Thymus (tissue), 11 donors: Measurements from ENCODE around the gene RIBC1. TPM values are rescaled to one million over a fixed set of nuclear protein-coding genes. Genes with fewer than 3 reads are reported as not detected.
A peak's percentile ranks its signal among the peaks of the same experiment; 100 is the strongest.

Experiments
- DNase-seq, 9 donors: peaks; one replicate each; pipeline ENCODE4 v3.0.0-alpha.2; 2013; ENCODE audit warnings: low spot score in 9 of 9, low read depth in 6 of 9, missing footprints in 1 of 9
- H3K27ac ChIP-seq, 2 donors: one replicate each; pipeline ENCODE4 v1.5.1; 2013; ENCODE audit warnings: control low read depth in 1 of 2, low read depth in 1 of 2, low read length in 1 of 2, mild to moderate bottlenecking in 1 of 2, moderate library complexity in 1 of 2
- H3K27me3 ChIP-seq, 2 donors: one replicate each; pipeline ENCODE4 v1.5.1; 2013; ENCODE audit warnings: low read length in 1 of 2; ENCODE audit not compliant: control insufficient read depth in 2 of 2, insufficient read depth in 1 of 2
- H3K36me3 ChIP-seq, 2 donors: one replicate each; pipeline ENCODE4 v1.5.1; 2013; ENCODE audit warnings: low read length in 1 of 2, mild to moderate bottlenecking in 1 of 2, moderate library complexity in 1 of 2; ENCODE audit not compliant: control insufficient read depth in 2 of 2, insufficient read depth in 2 of 2
- H3K4me1 ChIP-seq, 2 donors: one replicate each; pipeline ENCODE4 v1.5.1; 2013; ENCODE audit warnings: low read length in 2 of 2; ENCODE audit not compliant: control insufficient read depth in 2 of 2, insufficient read depth in 2 of 2
- H3K4me3 ChIP-seq, 2 donors: one replicate each; pipeline ENCODE4 v1.5.1; 2013; ENCODE audit warnings: low read length in 2 of 2, control low read depth in 1 of 2, mild to moderate bottlenecking in 1 of 2
- H3K9me3 ChIP-seq, 2 donors: one replicate each; pipeline ENCODE4 v1.5.1; 2013; ENCODE audit warnings: low read length in 1 of 2, mild to moderate bottlenecking in 1 of 2; ENCODE audit not compliant: control insufficient read depth in 2 of 2, insufficient read depth in 1 of 2
- WGBS: extraction: QIAGEN DNeasy Blood & Tissue Kit; methylation state at CpG from one replicate; pipeline ENCODE4 v1.1.7; 2013; 5-methylcytosine and 5-hydroxymethylcytosine counted together
- polyA plus RNA-seq: library from polyadenylated mRNA; stranded (reverse); fragments of 200-250 nt; gene quantifications from one replicate; pipeline ENCODE4 v1.2.3, GENCODE V29; 2013
- total RNA-seq: library from RNA; stranded (reverse); fragments of 120-200 nt; gene quantifications from one replicate; pipeline ENCODE4 v1.2.4, GENCODE V29; 2013
- donor health status: healthy.

RIBC1 gene
- total and polyA plus RNA-seq, 2 donors = 1.2 to 1.8 TPM

DNA sequence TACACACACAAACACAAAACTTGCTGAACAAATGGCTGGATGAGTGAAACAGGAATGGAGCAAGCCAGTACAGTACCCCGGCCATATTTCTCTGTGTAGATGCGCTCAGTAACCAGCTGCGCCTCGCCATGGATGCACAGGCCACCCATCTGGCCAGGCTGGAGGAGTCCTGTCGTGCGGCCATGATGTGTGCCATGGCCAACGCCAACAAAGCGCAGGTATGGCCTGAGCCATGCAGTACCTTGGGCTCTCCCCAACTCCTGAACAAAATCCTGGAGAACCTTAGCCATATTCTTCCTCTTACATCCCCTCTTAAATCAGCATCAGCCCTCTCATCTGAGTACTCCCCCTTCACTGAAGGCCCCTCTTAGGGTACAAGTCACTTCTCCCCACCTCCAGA, 7.1 kb downstream of the RIBC1 start:
- no peak for DNase-seq
- peaks cover 0 to 10% of the 10 kb centered on the region in 2 donors for H3K27me3 ChIP-seq
- H3K27ac ChIP-seq = no peak overlapping the region
- over 99% methylated on average over 8 of the region's 8 CpGs for WGBS
- no peaks in the 10 kb centered on the region for H3K9me3 ChIP-seq
- H3K4me1 ChIP-seq = peaks cover 0 to 8% of the 10 kb centered on the region in 2 donors
- no peak overlapping the region for H3K4me3 ChIP-seq
- H3K36me3 ChIP-seq = peaks cover 6 to 14% of the 10 kb centered on the region in 2 donors

DNA sequence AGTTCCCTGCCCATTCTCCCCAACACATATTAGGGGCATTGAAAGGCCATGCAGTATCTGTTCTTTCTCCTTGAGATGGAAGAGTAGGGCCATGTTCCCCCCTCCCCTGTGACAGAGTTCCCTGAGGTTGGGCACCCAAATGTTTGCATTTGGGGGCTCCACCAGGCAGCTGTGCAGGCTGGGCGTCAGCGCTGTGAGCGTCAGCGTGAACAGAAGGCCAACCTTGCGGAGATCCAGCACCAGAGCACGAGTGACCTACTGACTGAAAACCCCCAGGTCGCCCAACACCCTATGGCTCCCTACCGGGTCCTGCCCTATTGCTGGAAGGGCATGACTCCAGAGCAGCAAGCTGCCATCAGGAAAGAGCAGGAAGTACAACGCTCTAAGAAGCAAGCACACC, 7.6 kb downstream of the RIBC1 start:
- Histone ChIP-seq H3K4me3 (no peak overlapping the region), H3K9me3 (no peaks in the 10 kb centered on the region), H3K27ac (no peak overlapping the region), H3K4me1 (peaks cover 0 to 10% of the 10 kb centered on the region in 2 donors), H3K36me3 (peaks cover 6 to 14% of the 10 kb centered on the region in 2 donors), H3K27me3 (peaks cover 0 to 10% of the 10 kb centered on the region in 2 donors)
- no peak for DNase-seq
- WGBS = 96% methylated on average over 9 of the region's 9 CpGs

DNA sequence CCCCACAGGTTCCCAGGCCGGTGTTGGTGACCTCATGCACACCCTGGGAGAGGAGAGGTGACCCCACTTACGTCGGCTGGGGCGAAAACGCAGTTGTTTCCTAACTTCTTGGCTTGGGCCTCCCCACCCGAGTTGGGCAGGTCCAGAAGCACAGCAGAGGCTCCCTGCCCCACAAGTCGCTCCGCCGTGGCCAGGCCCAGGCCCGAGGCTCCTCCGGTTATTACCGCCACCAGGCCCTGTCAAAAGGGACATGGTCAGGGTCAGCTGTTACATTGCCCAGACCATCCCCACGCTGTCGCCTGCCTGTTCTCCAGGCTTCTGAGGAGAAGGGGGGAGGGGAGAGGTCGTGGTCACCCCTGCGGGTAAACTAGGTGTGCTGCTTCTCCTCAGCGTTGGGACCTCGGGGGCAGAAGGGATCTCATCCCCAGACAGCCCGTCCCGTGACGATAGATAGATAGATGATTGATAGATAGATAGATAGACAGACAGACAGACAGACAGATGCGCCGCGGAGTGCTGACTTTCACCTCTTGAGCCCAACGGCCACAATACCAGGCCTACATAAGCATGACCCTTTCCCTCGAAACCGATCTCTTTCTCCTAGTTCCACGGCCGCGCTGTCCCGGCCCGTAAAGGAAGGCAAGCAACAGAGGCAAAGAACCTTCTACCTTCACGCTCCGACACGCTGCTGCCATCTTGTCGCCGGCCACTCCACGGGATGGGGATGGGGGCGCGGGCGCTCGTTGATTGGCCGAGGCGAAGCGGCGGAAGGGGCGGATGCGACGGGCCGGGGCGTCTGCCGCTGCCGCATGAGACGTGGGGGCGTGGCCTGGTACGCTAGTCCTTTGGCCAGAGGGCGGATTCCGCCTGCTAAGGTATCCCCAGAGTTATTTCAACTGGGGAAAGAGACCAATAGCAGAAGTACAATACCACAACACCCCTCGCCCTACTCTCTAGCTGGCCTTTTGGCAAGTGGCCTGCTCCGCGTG, 11.3 kb downstream of the RIBC1 start, which contains the start of gene HSD17B10:
Gene HSD17B10, minus strand, starts transcription at position 720 of the 989 bp plus-strand sequence. Its CDS starts 25 bp downstream, at position 695.
- Histone ChIP-seq H3K27ac (peak within 1 kb of the TSS in 1 of 2 donors; percentile 8), H3K4me1 (peaks cover 0 to 10% of the 10 kb centered on the region in 2 donors), H3K36me3 (peaks cover 6 to 14% of the 10 kb centered on the region in 2 donors), H3K27me3 (peaks cover 0 to 32% of the 10 kb centered on the region in 2 donors), H3K4me3 (peak within 1 kb of the TSS; percentile 56 to 60), H3K9me3 (no peaks in the 10 kb centered on the region)
- DNase-seq = peak in 7 of 9 donors; percentile 42 to 81 (median 61)
- 14% methylated on average over 61 of the region's 61 CpGs for WGBS

DNA sequence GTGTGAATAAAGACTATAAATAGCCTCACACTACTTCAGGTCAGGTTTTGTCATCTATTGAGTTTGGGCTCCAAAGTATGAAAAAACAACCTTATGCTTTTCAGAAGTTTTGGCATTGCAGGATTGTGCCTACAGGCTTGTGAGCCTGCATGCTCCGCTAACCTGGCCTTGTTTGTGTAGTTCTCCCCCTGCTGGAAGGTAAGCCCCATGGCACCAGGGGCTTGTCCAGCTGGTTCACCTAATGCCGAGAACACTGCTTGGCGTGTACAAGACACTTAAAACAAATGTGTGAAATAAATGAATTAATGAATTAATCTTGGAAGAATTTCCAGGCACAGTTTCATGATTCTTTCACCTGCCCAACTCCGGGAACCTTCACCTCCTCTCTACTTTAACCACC, 13.3 kb downstream of the RIBC1 start:
- H3K4me1 ChIP-seq = peaks cover 0 to 15% of the 10 kb centered on the region in 2 donors
- no peaks in the 10 kb centered on the region for H3K9me3 ChIP-seq
- H3K27ac ChIP-seq = no peak overlapping the region
- WGBS = 13% methylated on average over 4 of the region's 4 CpGs
- H3K36me3 ChIP-seq = peaks cover 6 to 8% of the 10 kb centered on the region in 2 donors
- H3K27me3 ChIP-seq = peaks cover 4 to 51% of the 10 kb centered on the region in 2 donors
- no peak overlapping the region for H3K4me3 ChIP-seq
- peak in 5 of 9 donors; percentile 30 to 78 (median 44) for DNase-seq

DNA sequence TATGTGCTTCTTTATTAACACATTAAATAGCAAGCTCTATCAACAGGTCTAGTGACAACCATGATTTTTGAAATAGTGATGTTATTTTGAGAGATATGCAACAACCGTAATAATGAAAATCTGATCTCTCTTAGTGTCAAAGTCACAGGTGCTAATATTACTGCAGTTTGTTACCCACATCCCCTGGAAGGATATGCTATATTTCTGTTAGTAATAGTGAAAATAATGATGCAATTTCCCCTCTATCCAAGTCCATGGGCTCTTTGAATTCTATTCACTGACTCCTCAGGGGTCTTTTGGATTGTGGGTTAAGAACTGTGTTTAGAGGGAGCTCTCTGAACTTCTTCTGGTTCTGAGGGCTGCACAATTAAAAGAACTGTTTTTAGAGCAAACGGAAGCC, 14.5 kb downstream of the RIBC1 start:
- no peak for DNase-seq
- H3K36me3 ChIP-seq = no peaks in the 10 kb centered on the region
- H3K4me3 ChIP-seq = no peak overlapping the region
- peaks cover 4 to 63% of the 10 kb centered on the region in 2 donors for H3K27me3 ChIP-seq
- H3K27ac ChIP-seq = no peak overlapping the region
- H3K4me1 ChIP-seq = peaks cover 2 to 25% of the 10 kb centered on the region in 2 donors
- no peaks in the 10 kb centered on the region for H3K9me3 ChIP-seq
- 91% methylated on average over 2 of the region's 2 CpGs for WGBS

DNA sequence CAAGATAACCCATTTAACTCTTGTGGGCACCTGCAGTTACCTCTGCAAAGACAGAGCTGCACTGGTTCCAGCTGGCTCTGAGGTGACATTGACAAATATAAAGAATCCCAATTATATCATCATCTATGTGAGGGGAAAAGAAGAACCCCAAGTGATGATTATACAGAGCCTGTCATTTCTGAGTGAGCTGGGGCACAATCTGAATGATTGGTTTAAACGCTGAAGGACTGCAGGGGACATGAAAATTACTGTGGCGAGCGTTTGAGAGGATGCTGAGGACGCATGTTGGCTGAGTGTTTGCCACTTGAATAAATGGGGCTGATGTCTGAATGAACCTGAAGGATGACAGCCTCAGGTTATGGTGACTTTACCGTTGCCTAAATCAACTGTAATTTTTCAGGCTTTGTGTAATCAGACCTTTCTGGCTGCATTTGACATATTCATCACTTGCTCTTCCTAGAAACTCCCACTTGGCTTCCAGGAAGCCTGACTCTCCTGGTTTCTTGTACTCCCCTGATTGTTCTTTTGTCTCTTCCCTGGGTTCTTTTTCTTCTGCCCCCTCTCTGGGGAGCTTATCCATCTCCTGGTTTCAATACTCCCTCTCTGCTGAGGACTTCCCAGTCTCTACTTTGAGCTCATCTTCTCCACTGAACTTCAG, 15.6 kb downstream of the RIBC1 start:
- Histone ChIP-seq H3K9me3 (no peaks in the 10 kb centered on the region), H3K27ac (no peak overlapping the region), H3K4me3 (no peak overlapping the region), H3K4me1 (peaks cover 3 to 25% of the 10 kb centered on the region in 2 donors), H3K36me3 (no peaks in the 10 kb centered on the region), H3K27me3 (peaks cover 4 to 65% of the 10 kb centered on the region in 2 donors)
- DNase-seq = no peak
- WGBS = 82% methylated on average over 5 of the region's 5 CpGs

DNA sequence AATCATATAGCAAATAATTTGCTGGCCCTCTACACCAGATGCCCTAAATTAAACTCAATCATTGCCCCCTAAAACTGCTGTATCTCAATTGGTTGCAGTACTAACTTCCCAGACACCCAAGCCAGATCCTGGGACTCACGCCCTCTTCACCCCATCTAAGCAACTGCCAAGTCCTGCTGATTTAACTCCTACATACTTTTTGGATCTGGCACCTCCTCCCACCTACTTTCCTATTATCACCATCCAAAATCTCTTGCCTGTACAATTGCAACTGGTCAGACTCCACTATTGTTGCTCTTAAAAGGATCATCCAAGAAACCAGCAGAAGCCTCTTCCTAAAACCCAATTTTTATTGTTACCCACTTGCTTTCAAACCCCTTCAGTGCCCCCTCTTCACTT, 16.2 kb downstream of the RIBC1 start:
- 90% methylated on average over 1 of the region's 1 CpG for WGBS
- Histone ChIP-seq H3K27ac (no peak overlapping the region), H3K4me3 (no peak overlapping the region), H3K27me3 (peaks cover 4 to 61% of the 10 kb centered on the region in 2 donors), H3K9me3 (no peaks in the 10 kb centered on the region), H3K36me3 (no peaks in the 10 kb centered on the region), H3K4me1 (peaks cover 3 to 20% of the 10 kb centered on the region in 2 donors)
- no peak for DNase-seq

DNA sequence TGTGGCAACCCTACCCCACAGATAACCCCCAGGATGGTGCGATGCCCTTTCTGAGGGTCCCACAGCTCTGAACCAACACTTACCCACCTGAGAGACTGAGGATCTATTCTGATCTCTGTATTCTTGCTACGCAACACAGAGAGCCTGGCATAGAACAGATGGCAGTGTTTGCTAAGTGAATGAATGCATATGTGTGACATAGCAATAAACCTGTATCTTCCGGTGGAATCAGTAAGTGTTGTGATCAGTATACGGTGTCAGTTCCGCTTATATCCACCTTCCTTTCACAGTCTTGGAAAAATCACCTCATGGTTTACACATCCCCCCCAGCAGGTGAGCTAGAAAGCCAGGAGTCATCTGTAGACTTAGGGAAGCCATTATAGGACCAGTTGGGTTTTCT, 17.4 kb downstream of the RIBC1 start:
- no peak for DNase-seq
- Histone ChIP-seq H3K27me3 (peaks cover 4 to 55% of the 10 kb centered on the region in 2 donors), H3K4me3 (no peak overlapping the region)

More for the DNA sequence above, 17.4 kb downstream of the RIBC1 start:
- Histone ChIP-seq H3K36me3 (no peaks in the 10 kb centered on the region), H3K27ac (no peak overlapping the region), H3K4me1 (peaks cover 3 to 15% of the 10 kb centered on the region in 2 donors), H3K9me3 (no peaks in the 10 kb centered on the region)
- WGBS = 86% methylated on average over 5 of the region's 5 CpGs
